WI38 (cell line): ENCODE results near the gene CAPN13.

Experiments
- H3K4me3 ChIP-seq: 2 replicates; pipeline ENCODE4 v1.5.1; 2011; ENCODE audit warnings: low read depth, mild to moderate bottlenecking, control low read depth, low read length
- TF ChIP-seq, protein P1 (sequence below): IDR thresholded peaks from 2 replicates; pipeline ENCODE4 v1.5.1; 2012; ENCODE audit warnings: low read depth, mild to moderate bottlenecking, control low read depth, low read length

CAPN13 gene

DNA sequence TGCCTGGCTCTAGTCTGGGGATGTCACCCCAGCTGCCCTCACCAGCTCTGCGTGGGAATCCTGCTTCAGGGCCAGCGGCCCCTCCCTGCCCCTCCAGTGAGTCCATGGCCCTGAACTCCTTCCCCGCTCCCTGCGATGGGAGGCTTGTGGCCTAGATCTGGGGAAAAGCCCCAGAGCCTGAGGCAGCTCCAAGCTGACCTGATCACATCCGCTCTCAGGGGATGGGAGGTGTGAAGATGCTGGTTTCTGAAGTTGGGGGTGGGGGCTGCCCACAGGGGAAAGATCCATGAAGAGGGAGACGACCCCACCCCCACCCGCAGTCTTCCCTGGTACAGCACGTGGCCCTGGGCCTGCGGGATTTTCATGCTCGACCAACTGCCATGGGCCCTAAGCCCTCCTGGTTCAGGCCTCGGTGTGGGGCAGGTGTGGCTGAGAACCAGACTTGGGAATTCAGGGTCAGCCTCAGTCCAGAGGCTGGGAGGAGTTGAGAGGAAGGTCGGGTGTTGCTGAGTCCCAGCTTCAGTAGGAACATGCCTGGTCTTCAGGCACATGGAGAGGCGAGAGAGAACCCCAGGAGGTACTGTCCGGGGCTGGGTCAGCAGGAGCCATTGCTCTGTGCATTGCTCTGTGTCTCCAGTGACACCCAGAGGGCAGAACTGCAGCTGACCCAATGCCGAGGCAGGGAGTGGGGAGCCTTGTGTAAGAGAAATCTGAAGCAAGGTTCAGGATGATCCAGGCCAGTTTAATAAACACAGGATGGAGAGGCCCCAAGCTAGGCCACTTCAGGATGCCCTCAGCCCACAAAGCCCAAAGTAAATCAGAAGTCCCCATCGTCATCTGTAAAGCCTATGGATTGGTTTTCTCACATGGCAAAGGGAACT, 115.1 kb downstream of the CAPN13 start:
- TF ChIP-seq, protein P1, sequence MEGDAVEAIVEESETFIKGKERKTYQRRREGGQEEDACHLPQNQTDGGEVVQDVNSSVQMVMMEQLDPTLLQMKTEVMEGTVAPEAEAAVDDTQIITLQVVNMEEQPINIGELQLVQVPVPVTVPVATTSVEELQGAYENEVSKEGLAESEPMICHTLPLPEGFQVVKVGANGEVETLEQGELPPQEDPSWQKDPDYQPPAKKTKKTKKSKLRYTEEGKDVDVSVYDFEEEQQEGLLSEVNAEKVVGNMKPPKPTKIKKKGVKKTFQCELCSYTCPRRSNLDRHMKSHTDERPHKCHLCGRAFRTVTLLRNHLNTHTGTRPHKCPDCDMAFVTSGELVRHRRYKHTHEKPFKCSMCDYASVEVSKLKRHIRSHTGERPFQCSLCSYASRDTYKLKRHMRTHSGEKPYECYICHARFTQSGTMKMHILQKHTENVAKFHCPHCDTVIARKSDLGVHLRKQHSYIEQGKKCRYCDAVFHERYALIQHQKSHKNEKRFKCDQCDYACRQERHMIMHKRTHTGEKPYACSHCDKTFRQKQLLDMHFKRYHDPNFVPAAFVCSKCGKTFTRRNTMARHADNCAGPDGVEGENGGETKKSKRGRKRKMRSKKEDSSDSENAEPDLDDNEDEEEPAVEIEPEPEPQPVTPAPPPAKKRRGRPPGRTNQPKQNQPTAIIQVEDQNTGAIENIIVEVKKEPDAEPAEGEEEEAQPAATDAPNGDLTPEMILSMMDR: peak; percentile 33
- no peak overlapping the region for H3K4me3 ChIP-seq

DNA sequence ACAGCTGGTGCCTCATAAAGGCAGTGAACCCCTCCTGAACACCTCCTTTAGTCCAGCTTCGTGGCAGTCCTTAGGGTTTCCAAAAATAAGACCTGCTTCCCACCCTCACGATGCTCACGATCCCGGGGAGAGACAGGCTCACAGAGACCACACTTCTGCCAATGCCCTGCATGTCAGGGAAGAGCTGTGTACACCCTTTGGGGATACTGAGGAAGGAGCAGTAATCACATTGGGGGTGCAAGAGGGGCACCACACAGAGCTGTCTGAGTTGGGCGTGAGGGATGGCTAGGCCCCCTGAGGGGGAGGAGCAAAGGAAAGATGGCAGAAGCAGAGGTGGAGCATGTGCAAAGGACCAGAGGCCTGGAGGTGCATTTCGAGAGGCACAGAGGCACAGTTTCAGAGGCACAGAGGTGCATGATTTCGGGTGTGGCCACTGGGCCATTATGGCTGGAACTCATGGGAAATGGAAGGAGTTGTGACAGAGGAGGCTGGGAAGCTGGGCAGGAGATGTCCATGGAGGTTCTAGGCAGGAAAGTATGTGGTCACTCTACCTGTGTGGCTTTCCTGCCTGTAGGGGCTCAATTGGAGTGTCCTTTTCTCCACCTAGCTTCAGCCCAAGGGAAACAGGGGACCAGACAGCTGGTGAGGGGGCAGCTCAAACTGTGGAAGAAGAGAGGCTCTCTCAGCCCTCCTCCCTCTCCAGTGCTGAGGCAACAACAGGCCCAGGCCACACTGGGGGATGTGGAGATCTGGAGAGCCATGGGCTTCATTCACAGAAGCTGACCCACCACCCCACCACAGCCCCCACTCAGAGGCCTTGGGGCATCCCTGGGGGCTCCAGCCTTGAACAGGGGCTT, 115.9 kb downstream of the CAPN13 start:
- H3K4me3 ChIP-seq: no peak overlapping the region
- TF ChIP-seq, protein P1: no peak

DNA sequence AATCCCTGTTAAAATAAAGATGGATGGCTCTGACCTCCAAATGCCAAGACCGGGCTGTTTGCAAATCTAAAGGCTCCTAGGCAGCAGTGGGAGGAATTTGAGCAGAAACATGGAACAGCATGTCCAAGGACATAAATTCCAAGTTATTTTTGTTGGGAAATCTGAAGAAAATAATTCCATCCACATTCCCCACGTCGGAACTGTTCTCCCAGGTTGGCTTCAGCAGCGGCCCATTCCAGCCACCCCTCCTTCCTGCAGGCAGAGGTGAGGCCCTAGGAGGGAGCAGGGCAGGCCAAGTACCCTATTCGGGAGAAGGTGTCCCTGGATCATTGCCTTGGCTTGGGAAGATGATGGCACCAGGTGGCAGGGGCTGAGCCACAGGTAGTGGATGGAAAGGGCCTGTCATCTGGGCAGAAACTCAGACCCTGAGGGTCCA, 117.1 kb downstream of the CAPN13 start:
- H3K4me3 ChIP-seq: no peak overlapping the region
- TF ChIP-seq, protein P1: no peak

DNA sequence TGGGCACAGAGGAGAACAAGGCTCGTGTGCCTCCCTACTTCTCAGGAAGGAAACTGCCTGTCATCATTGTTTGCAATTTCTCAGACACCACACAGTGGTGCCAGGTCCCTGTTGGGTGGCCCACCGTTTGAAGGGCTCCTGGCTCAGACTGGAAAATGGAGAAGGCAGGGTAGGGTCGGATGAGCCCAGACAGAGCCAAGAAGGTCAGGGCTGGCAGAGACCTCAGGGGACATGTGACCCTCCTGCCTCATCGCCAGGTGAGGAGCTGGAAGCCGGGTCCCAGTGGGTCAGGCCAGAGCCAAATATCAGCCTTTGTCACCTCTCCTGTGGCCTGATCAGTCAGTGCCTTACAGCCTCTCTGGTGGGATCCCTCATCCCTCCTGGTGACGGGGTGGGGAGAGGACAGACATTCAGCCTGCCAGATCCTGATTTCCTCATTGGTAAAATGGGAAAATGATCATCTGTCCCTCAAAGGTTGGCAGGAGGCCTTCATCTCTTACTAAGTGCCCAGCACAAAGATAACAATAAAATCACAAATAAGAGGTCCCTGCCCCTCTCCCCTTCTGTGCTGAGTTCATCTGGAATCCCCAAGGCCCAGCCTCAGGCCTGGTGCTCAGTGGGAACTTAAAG, 117.6 kb downstream of the CAPN13 start:
- H3K4me3 ChIP-seq: no peak overlapping the region
- TF ChIP-seq, protein P1: no peak

DNA sequence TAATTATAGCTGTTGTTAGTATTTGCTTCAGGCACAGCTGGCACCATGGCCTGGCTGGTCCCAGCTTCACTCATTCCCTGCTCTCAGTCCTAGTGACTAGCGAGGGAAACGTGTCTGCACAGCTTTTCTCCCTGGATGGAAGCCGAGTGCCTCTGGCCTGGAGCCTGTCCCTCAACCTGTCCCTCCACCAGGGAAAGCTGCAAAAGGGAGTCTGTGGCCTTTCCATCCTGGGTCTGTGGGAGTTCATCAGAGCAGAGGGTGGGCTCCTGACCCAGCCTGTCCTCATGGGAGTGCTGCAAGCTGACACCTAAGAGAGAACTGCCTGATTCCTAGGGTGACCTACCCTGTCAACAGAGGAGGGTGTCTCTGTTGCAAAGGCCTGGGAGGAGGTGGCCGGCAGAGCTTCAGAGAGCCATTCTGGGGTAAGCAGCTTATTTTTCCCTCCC, 118.3 kb downstream of the CAPN13 start:
- H3K4me3 ChIP-seq: no peak overlapping the region
- TF ChIP-seq, protein P1: no peak

DNA sequence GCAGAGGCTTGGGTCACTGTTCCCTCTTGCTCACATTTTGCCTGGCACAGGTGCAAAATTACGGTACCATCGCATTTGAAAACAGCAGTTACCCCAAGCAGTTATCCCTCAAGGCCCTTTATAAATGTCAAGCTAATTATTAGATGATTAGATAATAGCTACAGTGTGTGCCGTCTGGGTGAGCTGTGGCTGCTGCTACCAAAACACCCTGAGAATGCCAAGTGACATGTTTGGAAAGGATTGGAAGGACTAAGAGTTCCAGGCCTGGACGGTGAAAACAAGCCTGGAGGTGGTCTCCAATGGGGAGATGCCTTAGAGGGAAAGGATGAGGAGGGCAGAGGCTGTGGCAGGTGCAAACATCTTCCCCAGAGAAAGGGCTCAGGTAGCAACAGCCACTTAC, 120.6 kb downstream of the CAPN13 start:
- TF ChIP-seq, protein P1: no peak
- no peak overlapping the region for H3K4me3 ChIP-seq
